Immature natural killer cell (primary cell): ENCODE data around the gene IKZF1. TPM values are rescaled to one million over a fixed set of nuclear protein-coding genes. Genes with fewer than 3 reads are reported as not detected.

ENCODE experiments used
- DNase-seq, 3 donors: peaks; one replicate each; pipeline ENCODE4 v3.0.0; 2022; ENCODE audit warnings: mixed read lengths in 1 of 3
- H3K27ac Mint-ChIP-seq, 6 donors: one replicate each; pipeline ENCODE4 v1.8.0; 2020; ENCODE audit warnings: mixed read lengths in 6 of 6, mild to moderate bottlenecking in 5 of 6, inconsistent platforms in 4 of 6, moderate library complexity in 3 of 6
- H3K27me3 Mint-ChIP-seq, 3 donors: one replicate each; pipeline ENCODE4 v1.8.0; 2020 to 2021; ENCODE audit warnings: low read depth in 3 of 3, mild to moderate bottlenecking in 3 of 3, mixed read lengths in 3 of 3, moderate library complexity in 3 of 3, inconsistent platforms in 1 of 3
- H3K36me3 Mint-ChIP-seq, 3 donors: one replicate each; pipeline ENCODE4 v1.8.0; 2020; ENCODE audit warnings: mixed read lengths in 3 of 3, inconsistent platforms in 2 of 3, mild to moderate bottlenecking in 2 of 3
- H3K4me1 Mint-ChIP-seq, 2 donors: one replicate each; pipeline ENCODE4 v1.8.0; 2020; ENCODE audit warnings: inconsistent platforms in 2 of 2, mild to moderate bottlenecking in 2 of 2, mixed read lengths in 2 of 2, moderate library complexity in 1 of 2
- H3K4me3 Mint-ChIP-seq, 5 donors: one replicate each; pipeline ENCODE4 v1.8.0; 2020; ENCODE audit warnings: mild to moderate bottlenecking in 5 of 5, mixed read lengths in 5 of 5, inconsistent platforms in 3 of 5, moderate library complexity in 3 of 5
- H3K9me3 Mint-ChIP-seq, 6 donors: one replicate each; pipeline ENCODE4 v1.8.0; 2020; ENCODE audit warnings: mild to moderate bottlenecking in 6 of 6, mixed read lengths in 6 of 6, inconsistent platforms in 4 of 6, moderate library complexity in 3 of 6
- polyA plus RNA-seq, 3 donors: library from polyadenylated mRNA; unstranded; fragments of 300-500 nt; fragmentation: Illumina TruSeq; gene quantifications; one replicate each; pipeline ENCODE4 v1.2.3, GENCODE V29; 2021

The IKZF1 gene
- polyA plus RNA-seq, 3 donors from 2014 or later: 79.5 to 307 (median 91.3) TPM

GRCh38 chr7:50349963-50350944, 45.7 kb downstream of the IKZF1 start:
- Mint-ChIP-seq H3K27ac (peak overlapping the region in 5 of 6 donors; percentile 95 to 98 (median 96)), H3K4me1 (peaks cover 0 to 98% of the 10 kb centered on the region in 2 donors), H3K4me3 (peak overlapping the region; percentile 49 to 80 (median 72)), H3K36me3 (peaks cover 7 to 51% (median 16%) of the 10 kb centered on the region in 3 donors), H3K9me3 (no peaks in the 10 kb centered on the region), H3K27me3 (peaks cover 0 to 7% (median 3%) of the 10 kb centered on the region in 3 donors)
- peak in 1 of 3 donors; percentile 68 for DNase-seq

- no peak for DNase-seq
- Mint-ChIP-seq H3K27ac (peak overlapping the region in 5 of 6 donors; percentile 95 to 98 (median 96)), H3K27me3 (peaks cover 0 to 7% (median 3%) of the 10 kb centered on the region in 3 donors), H3K4me3 (peak overlapping the region; percentile 49 to 80 (median 72)), H3K9me3 (no peaks in the 10 kb centered on the region), H3K4me1 (peaks cover 7 to 96% of the 10 kb centered on the region in 2 donors), H3K36me3 (peaks cover 9 to 56% (median 18%) of the 10 kb centered on the region in 3 donors)
Measured at GRCh38 chr7:50351267-50351666, 46.8 kb downstream of the IKZF1 start.

- DNase-seq: peak; percentile 65 to 75 (median 71)
- Mint-ChIP-seq H3K4me3 (peak overlapping the region; percentile 49 to 77 (median 70)), H3K27me3 (peaks cover 0 to 5% (median 3%) of the 10 kb centered on the region in 3 donors), H3K36me3 (peaks cover 12 to 59% (median 17%) of the 10 kb centered on the region in 3 donors), H3K4me1 (peaks cover 18 to 95% of the 10 kb centered on the region in 2 donors), H3K27ac (peak overlapping the region in 5 of 6 donors; percentile 95 to 98 (median 96)), H3K9me3 (no peaks in the 10 kb centered on the region)
Measured at GRCh38 chr7:50352282-50352681, 47.8 kb downstream of the IKZF1 start.

- Mint-ChIP-seq H3K4me1 (peaks cover 22 to 95% of the 10 kb centered on the region in 2 donors), H3K9me3 (no peaks in the 10 kb centered on the region), H3K4me3 (peak overlapping the region in 4 of 5 donors; percentile 28 to 77 (median 43)), H3K27ac (peak overlapping the region in 5 of 6 donors; percentile 94 to 98 (median 96)), H3K27me3 (peaks cover 0 to 5% (median 3%) of the 10 kb centered on the region in 3 donors), H3K36me3 (peaks cover 12 to 59% (median 15%) of the 10 kb centered on the region in 3 donors)
- no peak for DNase-seq
Measured at GRCh38 chr7:50352751-50353150, 48.2 kb downstream of the IKZF1 start.

GRCh38 chr7:50353201-50353600, 48.7 kb downstream of the IKZF1 start:
- Mint-ChIP-seq H3K27ac (peak overlapping the region in 5 of 6 donors; percentile 94 to 98 (median 96)), H3K27me3 (peaks cover 0 to 5% (median 3%) of the 10 kb centered on the region in 3 donors), H3K36me3 (peaks cover 12 to 59% (median 12%) of the 10 kb centered on the region in 3 donors), H3K4me3 (peak overlapping the region in 4 of 5 donors; percentile 28 to 64 (median 43)), H3K4me1 (peaks cover 27 to 95% of the 10 kb centered on the region in 2 donors), H3K9me3 (no peaks in the 10 kb centered on the region)
- DNase-seq: no peak

- no peaks in the 10 kb centered on the region for H3K9me3 Mint-ChIP-seq
- peak overlapping the region in 5 of 6 donors; percentile 94 to 99 (median 96) for H3K27ac Mint-ChIP-seq
- H3K36me3 Mint-ChIP-seq: peaks cover 9 to 57% (median 11%) of the 10 kb centered on the region in 3 donors
- peak overlapping the region in 1 of 5 donors; percentile 64 for H3K4me3 Mint-ChIP-seq
- H3K4me1 Mint-ChIP-seq: peaks cover 35 to 95% of the 10 kb centered on the region in 2 donors
- H3K27me3 Mint-ChIP-seq: peaks cover 0 to 9% (median 7%) of the 10 kb centered on the region in 3 donors
- DNase-seq: no peak
Measured at GRCh38 chr7:50353894-50354595, 49.5 kb downstream of the IKZF1 start.

GRCh38 chr7:50355817-50356178, 51.3 kb downstream of the IKZF1 start:
- H3K9me3 Mint-ChIP-seq: no peaks in the 10 kb centered on the region
- no peak overlapping the region for H3K4me3 Mint-ChIP-seq
- H3K36me3 Mint-ChIP-seq: peaks cover 12 to 54% (median 18%) of the 10 kb centered on the region in 3 donors
- peaks cover 8 to 19% (median 10%) of the 10 kb centered on the region in 3 donors for H3K27me3 Mint-ChIP-seq
- peak overlapping the region; percentile 98 to 100 (median 99) for H3K27ac Mint-ChIP-seq
- DNase-seq: no peak
- H3K4me1 Mint-ChIP-seq: peaks cover 53 to 94% of the 10 kb centered on the region in 2 donors

GRCh38 chr7:50356212-50356944, 51.9 kb downstream of the IKZF1 start:
- Mint-ChIP-seq H3K36me3 (peaks cover 12 to 59% (median 19%) of the 10 kb centered on the region in 3 donors), H3K27me3 (peaks cover 9 to 19% (median 10%) of the 10 kb centered on the region in 3 donors), H3K4me3 (peak overlapping the region in 2 of 5 donors; percentile 3 to 39), H3K4me1 (peaks cover 58 to 94% of the 10 kb centered on the region in 2 donors), H3K27ac (peak overlapping the region; percentile 98 to 100 (median 99)), H3K9me3 (no peaks in the 10 kb centered on the region)
- DNase-seq: no peak

- H3K27ac Mint-ChIP-seq: peak overlapping the region; percentile 98 to 100 (median 99)
- H3K27me3 Mint-ChIP-seq: peaks cover 8 to 20% (median 9%) of the 10 kb centered on the region in 3 donors
- no peak for DNase-seq
- H3K4me1 Mint-ChIP-seq: peaks cover 64 to 94% of the 10 kb centered on the region in 2 donors
- peak overlapping the region in 4 of 5 donors; percentile 19 to 26 (median 23) for H3K4me3 Mint-ChIP-seq
- H3K9me3 Mint-ChIP-seq: no peaks in the 10 kb centered on the region
- peaks cover 12 to 59% (median 19%) of the 10 kb centered on the region in 3 donors for H3K36me3 Mint-ChIP-seq
Measured at GRCh38 chr7:50356945-50357268, 52.4 kb downstream of the IKZF1 start.

- peaks cover 12 to 64% (median 19%) of the 10 kb centered on the region in 3 donors for H3K36me3 Mint-ChIP-seq
- peaks cover 69 to 94% of the 10 kb centered on the region in 2 donors for H3K4me1 Mint-ChIP-seq
- peaks cover 9 to 25% (median 11%) of the 10 kb centered on the region in 3 donors for H3K27me3 Mint-ChIP-seq
- no peaks in the 10 kb centered on the region for H3K9me3 Mint-ChIP-seq
- peak overlapping the region; percentile 18 to 84 (median 69) for H3K4me3 Mint-ChIP-seq
- no peak for DNase-seq
- H3K27ac Mint-ChIP-seq: peak overlapping the region; percentile 98 to 100 (median 99)
Measured at GRCh38 chr7:50357426-50357825, 52.9 kb downstream of the IKZF1 start.

GRCh38 chr7:50358041-50358705, 53.7 kb downstream of the IKZF1 start:
- peak overlapping the region; percentile 98 to 100 (median 99) for H3K27ac Mint-ChIP-seq
- peak overlapping the region; percentile 69 to 85 (median 78) for H3K4me3 Mint-ChIP-seq
- H3K36me3 Mint-ChIP-seq: peaks cover 18 to 68% (median 26%) of the 10 kb centered on the region in 3 donors
- peak in 2 of 3 donors; percentile 44 to 46 for DNase-seq
- peaks cover 76 to 96% of the 10 kb centered on the region in 2 donors for H3K4me1 Mint-ChIP-seq
- peaks cover 17 to 32% (median 18%) of the 10 kb centered on the region in 3 donors for H3K27me3 Mint-ChIP-seq
- no peaks in the 10 kb centered on the region for H3K9me3 Mint-ChIP-seq

- H3K27ac Mint-ChIP-seq: peak overlapping the region; percentile 98 to 100 (median 99)
- H3K9me3 Mint-ChIP-seq: no peaks in the 10 kb centered on the region
- peaks cover 82 to 96% of the 10 kb centered on the region in 2 donors for H3K4me1 Mint-ChIP-seq
- H3K36me3 Mint-ChIP-seq: peaks cover 18 to 68% (median 28%) of the 10 kb centered on the region in 3 donors
- peak overlapping the region; percentile 69 to 85 (median 78) for H3K4me3 Mint-ChIP-seq
- H3K27me3 Mint-ChIP-seq: peaks cover 17 to 37% (median 21%) of the 10 kb centered on the region in 3 donors
- no peak for DNase-seq
Measured at GRCh38 chr7:50358779-50359178, 54.3 kb downstream of the IKZF1 start.
